Hepatocyte (in vitro differentiated cells): ENCODE results near the gene GATAD1.

ENCODE experiments used
- EZH2phosphoT487 ChIP-seq: fragments of 200-600 bp; sonication (generic); IDR thresholded peaks from one replicate; pipeline ENCODE4 v1.6.1; 2018; ENCODE audit warnings: antibody characterized with exemption, mild to moderate bottlenecking, low read depth, moderate library complexity; ENCODE audit not compliant: unreplicated experiment, severe bottlenecking
- TF ChIP-seq, protein P1 (sequence below): fragments of 200-600 bp; sonication (generic); IDR thresholded peaks from 2 replicates; pipeline ENCODE4 v1.5.1; 2016; ENCODE audit warnings: antibody characterized with exemption, mild to moderate bottlenecking; ENCODE audit not compliant: poor library complexity

DNA sequence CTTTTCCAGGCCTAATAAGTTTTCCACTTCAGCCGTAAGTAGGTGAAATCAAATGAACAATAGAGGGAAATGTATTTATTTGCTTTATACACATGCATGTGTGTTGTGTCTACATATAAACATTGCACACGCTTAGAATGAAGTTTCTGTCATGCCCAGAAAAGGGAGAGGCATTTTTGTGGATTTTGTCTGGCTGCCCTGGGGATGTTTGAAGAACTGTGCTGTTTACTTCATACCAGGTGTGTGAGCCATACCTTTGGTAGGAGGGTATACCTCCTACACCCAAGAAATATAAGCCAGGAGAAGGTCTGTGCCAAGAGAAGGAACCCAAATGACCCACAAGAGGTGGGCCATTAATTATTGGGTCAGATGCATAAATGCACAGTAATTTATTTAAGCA is 12.8 kb downstream of the GATAD1 start:
- TF ChIP-seq, protein P1, sequence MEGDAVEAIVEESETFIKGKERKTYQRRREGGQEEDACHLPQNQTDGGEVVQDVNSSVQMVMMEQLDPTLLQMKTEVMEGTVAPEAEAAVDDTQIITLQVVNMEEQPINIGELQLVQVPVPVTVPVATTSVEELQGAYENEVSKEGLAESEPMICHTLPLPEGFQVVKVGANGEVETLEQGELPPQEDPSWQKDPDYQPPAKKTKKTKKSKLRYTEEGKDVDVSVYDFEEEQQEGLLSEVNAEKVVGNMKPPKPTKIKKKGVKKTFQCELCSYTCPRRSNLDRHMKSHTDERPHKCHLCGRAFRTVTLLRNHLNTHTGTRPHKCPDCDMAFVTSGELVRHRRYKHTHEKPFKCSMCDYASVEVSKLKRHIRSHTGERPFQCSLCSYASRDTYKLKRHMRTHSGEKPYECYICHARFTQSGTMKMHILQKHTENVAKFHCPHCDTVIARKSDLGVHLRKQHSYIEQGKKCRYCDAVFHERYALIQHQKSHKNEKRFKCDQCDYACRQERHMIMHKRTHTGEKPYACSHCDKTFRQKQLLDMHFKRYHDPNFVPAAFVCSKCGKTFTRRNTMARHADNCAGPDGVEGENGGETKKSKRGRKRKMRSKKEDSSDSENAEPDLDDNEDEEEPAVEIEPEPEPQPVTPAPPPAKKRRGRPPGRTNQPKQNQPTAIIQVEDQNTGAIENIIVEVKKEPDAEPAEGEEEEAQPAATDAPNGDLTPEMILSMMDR = no peak
- no peak for TF ChIP-seq EZH2phosphoT487
